Neural cell (in vitro differentiated cells): Measurements from ENCODE around the gene TMEM272. TPM values are rescaled to one million over a fixed set of nuclear protein-coding genes. Genes with fewer than 3 reads are reported as not detected.

Source experiments
- H2AFZ ChIP-seq: fragments of 200-600, 300-800 bp; sonication (generic), shearing (Covaris generic); 2 replicates; pipeline ENCODE4 v1.6.0; 2014; ENCODE audit warnings: low read depth, mild to moderate bottlenecking, antibody characterized with exemption, low read length, moderate library complexity
- H3F3A ChIP-seq: fragments of 200-600 bp; shearing (Covaris generic); 2 replicates; pipeline ENCODE4 v1.6.1; 2016; ENCODE audit warnings: mild to moderate bottlenecking, moderate library complexity, mixed read lengths, antibody characterized with exemption, low read length; ENCODE audit not compliant: insufficient read depth, poor library complexity, severe bottlenecking
- H3K27ac ChIP-seq: fragments of 200-600, 300-800 bp; sonication (generic), shearing (Covaris generic); 2 replicates; pipeline ENCODE4 v1.5.1; 2014; ENCODE audit warnings: mild to moderate bottlenecking, low read length, moderate library complexity
- H3K27me3 ChIP-seq: fragments of 300-800, 200-600 bp; sonication (generic), shearing (Covaris generic); 2 replicates; pipeline ENCODE4 v1.6.0; 2014; ENCODE audit warnings: mild to moderate bottlenecking, low read depth, low read length, moderate library complexity; ENCODE audit not compliant: insufficient read depth
- H3K36me3 ChIP-seq: fragments of 300-800, 200-600 bp; sonication (generic), shearing (Covaris generic); 2 replicates; pipeline ENCODE4 v1.5.1; 2014; ENCODE audit warnings: mild to moderate bottlenecking, antibody characterized with exemption, low read length, moderate library complexity; ENCODE audit not compliant: insufficient read depth
- H3K4me2 ChIP-seq: fragments of 300-800, 200-600 bp; sonication (generic), shearing (Covaris generic); 2 replicates; pipeline ENCODE4 v1.6.0; 2014; ENCODE audit warnings: mild to moderate bottlenecking, low read length
- H3K4me3 ChIP-seq: fragments of 300-800, 200-600 bp; sonication (generic), shearing (Covaris generic); 2 replicates; pipeline ENCODE4 v1.5.1; 2014; ENCODE audit warnings: mild to moderate bottlenecking, low read length, moderate library complexity
- H3K79me2 ChIP-seq: fragments of 200-600 bp; shearing (Covaris generic); replicated peaks from 2 replicates; pipeline ENCODE4 v1.6.0; 2014; ENCODE audit warnings: mild to moderate bottlenecking, low read length, moderate library complexity; ENCODE audit not compliant: insufficient read depth
- H3K9ac ChIP-seq: fragments of 300-800, 200-600 bp; sonication (generic), shearing (Covaris generic); 2 replicates; pipeline ENCODE4 v1.6.1; 2016; ENCODE audit warnings: mild to moderate bottlenecking, low read length, mixed read lengths
- H3K9me2 ChIP-seq: fragments of 200-600 bp; shearing (Covaris generic); 2 replicates; pipeline ENCODE4 v1.6.1; 2016; ENCODE audit warnings: mild to moderate bottlenecking, low read length, mixed read lengths; ENCODE audit not compliant: insufficient read depth
- H3K9me3 ChIP-seq: fragments of 200-600, 300-800 bp; sonication (generic), shearing (Covaris generic); 2 replicates; pipeline ENCODE4 v1.6.1; 2016; ENCODE audit warnings: mild to moderate bottlenecking, mixed run types, low read length, moderate library complexity, mixed read lengths
- H4K20me1 ChIP-seq: fragments of 200-600 bp; shearing (Covaris generic); 2 replicates; pipeline ENCODE4 v1.6.1; 2016; ENCODE audit warnings: mild to moderate bottlenecking, mixed run types; ENCODE audit not compliant: insufficient read depth
- CTCF ChIP-seq: fragments of 450-650 bp; IDR thresholded peaks from 2 replicates; pipeline ENCODE4 v1.5.1; 2014; ENCODE audit warnings: antibody characterized with exemption, mild to moderate bottlenecking, moderate library complexity; ENCODE audit not compliant: poor library complexity, severe bottlenecking
- EP300 ChIP-seq: fragments of 450-650 bp; conservative IDR thresholded peaks from 2 replicates; pipeline ENCODE4 v1.6.1; 2014; ENCODE audit warnings: antibody characterized with exemption, mild to moderate bottlenecking, moderate library complexity; ENCODE audit not compliant: poor library complexity, severe bottlenecking
- EZH2 ChIP-seq: fragments of 200-600, 300-800 bp; shearing (Covaris generic), sonication (generic); IDR thresholded peaks from 2 replicates; pipeline ENCODE4 v1.6.1; 2014; ENCODE audit warnings: antibody characterized with exemption, low read length, borderline replicate concordance, mild to moderate bottlenecking; ENCODE audit not compliant: insufficient read depth, poor library complexity, severe bottlenecking
- MXI1 ChIP-seq: fragments of 450-650 bp; conservative IDR thresholded peaks from 2 replicates; pipeline ENCODE4 v1.6.1; 2014; ENCODE audit warnings: antibody characterized with exemption, mild to moderate bottlenecking; ENCODE audit not compliant: poor library complexity, severe bottlenecking
- POLR2AphosphoS5 ChIP-seq: IDR thresholded peaks from 2 replicates; pipeline ENCODE4 v1.6.1; 2012
- RAD21 ChIP-seq: fragments of 450-650 bp; conservative IDR thresholded peaks from 2 replicates; pipeline ENCODE4 v1.6.1; 2014; ENCODE audit warnings: antibody characterized with exemption, mild to moderate bottlenecking, moderate library complexity
- REST ChIP-seq: IDR thresholded peaks from 2 replicates; pipeline ENCODE4 v1.6.1; 2012; ENCODE audit warnings: borderline replicate concordance
- SMC3 ChIP-seq: fragments of 450-650 bp; conservative IDR thresholded peaks from 2 replicates; pipeline ENCODE4 v1.6.1; 2014; ENCODE audit warnings: antibody characterized with exemption, mild to moderate bottlenecking, moderate library complexity; ENCODE audit not compliant: poor library complexity
- polyA plus RNA-seq: library from polyadenylated mRNA; depleted of rRNA; stranded (reverse); fragments of >200 nt; gene quantifications from 2 replicates; pipeline ENCODE4 v1.2.3, GENCODE V29; 2014

Gene TMEM272
- polyA plus RNA-seq, 1 donor from 2014 or later: 0.77 TPM

- Histone ChIP-seq H3K36me3 (no peaks in the 10 kb centered on the region), H3K27me3 (no peaks in the 10 kb centered on the region), H3K79me2 (no peaks in the 10 kb centered on the region), H3K9me2 (no peaks in the 10 kb centered on the region), H3K27ac (no peak overlapping the region), H4K20me1 (no peaks in the 10 kb centered on the region), H3K4me3 (no peak overlapping the region), H3K4me2 (no peak overlapping the region), H3K9ac (no peak overlapping the region), H3K9me3 (no peaks in the 10 kb centered on the region), H3F3A (no peaks in the 10 kb centered on the region), H2AFZ (no peak overlapping the region)
- TF ChIP-seq EZH2 (no peak), REST (no peak), SMC3 (no peak), MXI1 (no peak), POLR2AphosphoS5 (no peak), CTCF (no peak), EP300 (no peak), RAD21 (no peak)
Observed at GRCh38 chr13:51828730-51829567, 16.0 kb downstream of the TMEM272 start.

- H3K4me3 ChIP-seq: no peak overlapping the region
- H3K27ac ChIP-seq: no peak overlapping the region
- no peaks in the 10 kb centered on the region for H3K79me2 ChIP-seq
- no peak for TF ChIP-seq SMC3
- TF ChIP-seq RAD21: no peak
- TF ChIP-seq CTCF: no peak
- no peak for TF ChIP-seq EP300
- TF ChIP-seq REST: no peak
- no peaks in the 10 kb centered on the region for H4K20me1 ChIP-seq
- H2AFZ ChIP-seq: no peak overlapping the region
- no peaks in the 10 kb centered on the region for H3K9me3 ChIP-seq
- H3K9ac ChIP-seq: no peak overlapping the region
- no peaks in the 10 kb centered on the region for H3F3A ChIP-seq
- H3K27me3 ChIP-seq: no peaks in the 10 kb centered on the region
- H3K9me2 ChIP-seq: no peaks in the 10 kb centered on the region
- H3K4me2 ChIP-seq: no peak overlapping the region
- no peaks in the 10 kb centered on the region for H3K36me3 ChIP-seq
Observed at GRCh38 chr13:51827254-51827653, 17.7 kb downstream of the TMEM272 start.
